Suppressor macrophage (primary cell): Measurements from ENCODE around the gene SLC22A12.

Experiments
- DNase-seq, 4 experiments: peaks; one replicate each; pipeline ENCODE4 v3.0.0-alpha.2; 2020 to 2022

SLC22A12 gene

DNA sequence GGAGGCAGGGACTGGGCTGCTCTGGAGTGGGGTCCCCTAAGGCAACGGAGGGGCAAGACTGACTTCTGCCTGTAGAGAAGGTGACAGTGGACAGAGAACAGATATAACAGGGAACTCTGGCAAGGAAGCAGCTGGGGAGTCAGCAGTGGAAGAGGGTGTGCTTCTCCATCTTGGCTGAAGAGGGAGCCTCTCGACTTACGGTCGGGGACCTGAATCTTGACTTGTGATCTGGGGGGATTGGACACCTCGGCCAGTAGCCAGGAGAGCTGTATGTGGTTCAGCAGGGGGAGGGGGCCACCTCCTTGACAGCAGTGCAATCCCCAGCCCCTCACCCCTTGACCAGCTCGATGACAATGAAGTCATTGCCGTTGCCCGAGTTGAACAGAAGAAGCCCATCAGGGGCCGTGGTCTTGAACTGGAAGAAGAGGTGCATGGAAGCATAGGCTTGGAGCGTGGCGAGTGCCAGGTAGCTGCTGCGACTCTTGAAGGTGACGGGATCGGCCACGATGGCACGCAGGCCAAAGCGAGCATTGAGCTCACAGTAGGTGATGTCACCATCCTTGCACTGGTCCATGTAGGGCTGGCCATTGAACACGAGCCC, 60.0 kb downstream of the SLC22A12 start:
- DNase-seq, result peak; percentile 45 to 73 (median 66)
